Vagina (tissue), 2 donors: ENCODE results near the gene LDLRAD4.

ENCODE experiments used
- CTCF ChIP-seq, 3 experiments: fragments of 450-650 bp in 2 of 3; fragments of 200-600 bp in 1 of 3; sonication (generic) in 1 of 3; IDR thresholded peaks; one replicate each; pipeline ENCODE4 v1.5.1; 2017 to 2019; ENCODE audit warnings: antibody characterized with exemption in 3 of 3, mild to moderate bottlenecking in 2 of 3, moderate library complexity in 2 of 3
- POLR2A ChIP-seq, 2 donors: fragments of 450-650 bp; IDR thresholded peaks; one replicate each; pipeline ENCODE4 v1.6.1; 2017; ENCODE audit warnings: antibody characterized with exemption in 2 of 2, mild to moderate bottlenecking in 2 of 2, moderate library complexity in 2 of 2
- POLR2AphosphoS5 ChIP-seq, 2 donors: sonication (generic); formaldehyde crosslinking; IDR thresholded peaks; one replicate each; pipeline ENCODE4 v1.9.0; 2017; ENCODE audit warnings: antibody characterized with exemption in 2 of 2, mild to moderate bottlenecking in 2 of 2, low read depth in 1 of 2; ENCODE audit not compliant: insufficient read depth in 1 of 2

GRCh38 chr18:13241083-13241892, 22.7 kb downstream of the LDLRAD4 start:
- TF ChIP-seq CTCF (IDR thresholded peaks at IDR 0.05) (no peak), POLR2AphosphoS5 (IDR thresholded peaks at IDR 0.05; ENCODE audit: insufficient read depth in 1 of 2, low read depth in 1 of 2) (no peak), POLR2A (IDR thresholded peaks at IDR 0.05) (no peak)
